HCT116 (cell line): ENCODE data around the gene CAT. TPM values are rescaled to one million over a fixed set of nuclear protein-coding genes. Genes with fewer than 3 reads are reported as not detected.

Experiments
- ATAC-seq: fragments of 200-7000 bp; cut with Tn5 transposase; 2 replicates; pipeline ENCODE4 v1.9.1; 2020; ENCODE audit warnings: mild to moderate bottlenecking, moderate library complexity
- BruUV-seq: library from RNA; stranded (reverse); fragments of 400-500 nt; replicated peaks from 2 replicates; lab custom pipeline; 2021; lab: Mats Ljungman, UMichigan
- CTCF ChIA-PET: fragments of 300-600 bp; sonication (Branson Sonifier 250); formaldehyde crosslinking; loops from one replicate; lab custom pipeline; 2021; ENCODE audit warnings: antibody characterized with exemption; lab: Charles Lee
- POLR2A ChIA-PET: fragments of 300-600, 350-600 bp; sonication (Branson Sonifier 250); formaldehyde crosslinking; loops from one replicate; lab custom pipeline; 2021; ENCODE audit warnings: antibody characterized with exemption; lab: Charles Lee
- RAD21 ChIA-PET, 2 experiments: fragments of 300-600 bp; sonication (Branson Sonifier 250); formaldehyde crosslinking; loops; one replicate each; lab custom pipeline; 2023; ENCODE audit warnings: low total read pairs in 2 of 2; ENCODE audit not compliant: uncharacterized antibody in 2 of 2, unreplicated experiment in 2 of 2, low non-redundant PET in 1 of 2; lab: Charles Lee
- DNase-seq: peaks from one replicate; pipeline ENCODE4 v3.0.0-alpha.2; 2010; ENCODE audit warnings: low read depth, low spot score
- H2AFZ ChIP-seq: fragments of 200-600 bp; shearing (Covaris generic), sonication (generic); 2 replicates; pipeline ENCODE4 v1.6.1; 2017; ENCODE audit warnings: low read depth, mixed run types, mixed read lengths, antibody characterized with exemption, low read length; ENCODE audit not compliant: poor library complexity, severe bottlenecking
- H3K27ac ChIP-seq: 2 replicates; pipeline ENCODE4 v1.5.1; 2012; ENCODE audit warnings: low read depth, low read length
- H3K27me3 ChIP-seq: fragments of 200-600 bp; sonication (generic); 2 replicates; pipeline ENCODE4 v1.6.1; 2016; ENCODE audit warnings: mixed run types, low read length, mixed read lengths; ENCODE audit not compliant: insufficient read depth
- H3K36me3 ChIP-seq, 2 experiments: fragments of 200-500 bp in 1 of 2; fragments of 200-600 bp in 1 of 2; sonication (Bioruptor generic) in 1 of 2; sonication (generic) in 1 of 2; 2 replicates each; pipeline versions ENCODE4 v1.5.1 to v1.6.1; 2014 to 2016; ENCODE audit warnings: low read length in 2 of 2, inconsistent platforms in 1 of 2, mixed read lengths in 1 of 2, mixed run types in 1 of 2; ENCODE audit not compliant: insufficient read depth in 2 of 2, control insufficient read depth in 1 of 2
- H3K4me1 ChIP-seq, 2 experiments: fragments of 200-600 bp in 1 of 2; sonication (generic) in 1 of 2; 2 replicates each; pipeline versions ENCODE4 v1.5.1 to v1.6.1; 2012 to 2017; ENCODE audit warnings: low read length in 2 of 2, inconsistent platforms in 1 of 2, mild to moderate bottlenecking in 1 of 2, mixed read lengths in 1 of 2, mixed run types in 1 of 2, moderate library complexity in 1 of 2; ENCODE audit not compliant: insufficient read depth in 2 of 2, control insufficient read depth in 1 of 2
- H3K4me2 ChIP-seq: fragments of 200-600 bp; sonication (generic); 2 replicates; pipeline ENCODE4 v1.6.1; 2017; ENCODE audit warnings: mixed run types, low read length, mixed read lengths
- H3K4me3 ChIP-seq, 2 experiments: fragments of 200-600 bp in 1 of 2; sonication (generic) in 1 of 2; replicated peaks in 1 of 2; 2 replicates each; pipeline ENCODE4 v1.5.1; 2011 to 2016; ENCODE audit warnings: low read length in 2 of 2, control low read depth in 1 of 2, low read depth in 1 of 2, mild to moderate bottlenecking in 1 of 2, mixed read lengths in 1 of 2, mixed run types in 1 of 2
- H3K79me2 ChIP-seq: fragments of 200-600 bp; sonication (generic); 2 replicates; pipeline ENCODE4 v1.6.1; 2017; ENCODE audit warnings: mild to moderate bottlenecking, mixed run types, low read length, moderate library complexity, mixed read lengths; ENCODE audit not compliant: insufficient read depth
- H3K9ac ChIP-seq: fragments of 200-600 bp; sonication (generic); 2 replicates; pipeline ENCODE4 v1.6.1; 2016; ENCODE audit warnings: low read length, mixed read lengths
- H3K9me2 ChIP-seq: fragments of 200-600 bp; sonication (generic), shearing (Covaris generic); 2 replicates; pipeline ENCODE4 v1.6.1; 2017; ENCODE audit warnings: mixed run types, mild to moderate bottlenecking, moderate library complexity; ENCODE audit not compliant: insufficient read depth
- H3K9me3 ChIP-seq, 2 experiments: fragments of 200-500 bp in 1 of 2; fragments of 200-600 bp in 1 of 2; sonication (Bioruptor generic) in 1 of 2; sonication (generic) in 1 of 2; 2 replicates each; pipeline ENCODE4 v1.6.1; 2014 to 2017; ENCODE audit warnings: low read length in 2 of 2, mixed read lengths in 2 of 2, inconsistent platforms in 1 of 2, low read depth in 1 of 2, mild to moderate bottlenecking in 1 of 2, mixed run types in 1 of 2, moderate library complexity in 1 of 2; ENCODE audit not compliant: control insufficient read depth in 1 of 2, insufficient read depth in 1 of 2
- H4K20me1 ChIP-seq: fragments of 200-600 bp; sonication (generic), shearing (Covaris generic); 2 replicates; pipeline ENCODE4 v1.6.1; 2017; ENCODE audit warnings: mixed run types, mild to moderate bottlenecking, moderate library complexity; ENCODE audit not compliant: insufficient read depth
- ELF1 ChIP-seq: IDR thresholded peaks from 2 replicates; pipeline ENCODE4 v1.6.1; 2012; ENCODE audit warnings: low read depth, borderline replicate concordance
- EZH2 ChIP-seq: fragments of 200-600 bp; sonication (generic); IDR thresholded peaks from 2 replicates; pipeline ENCODE4 v1.6.1; 2017; ENCODE audit warnings: antibody characterized with exemption, mixed run types
- MAX ChIP-seq: IDR thresholded peaks from 2 replicates; pipeline ENCODE4 v1.6.1; 2012
- POLR2A ChIP-seq: IDR thresholded peaks from 2 replicates; pipeline ENCODE4 v1.7.0; 2011; ENCODE audit warnings: borderline replicate concordance; ENCODE audit not compliant: insufficient read depth, insufficient read length; ENCODE audit errors: extremely low read depth
- RAD21 ChIP-seq: IDR thresholded peaks from 2 replicates; pipeline ENCODE4 v1.6.1; 2012; ENCODE audit warnings: low read depth, mild to moderate bottlenecking
- TCF7L2 ChIP-seq: IDR thresholded peaks from 2 replicates; pipeline ENCODE4 v1.7.0; 2011; ENCODE audit warnings: borderline replicate concordance, inconsistent platforms; ENCODE audit not compliant: insufficient read depth, insufficient read length; ENCODE audit errors: extremely low read depth
- intact Hi-C: fragments of 100-400 bp; cut with micrococcal nuclease; formaldehyde crosslinking; loops from 2 replicates; pipeline ENCODE4 v1.10.0; 2022
- total RNA-seq: library from RNA; stranded (reverse); gene quantifications from one replicate; pipeline ENCODE4 v1.2.1, GENCODE V29; 2021; ENCODE audit not compliant: unreplicated experiment

The CAT gene
- total RNA-seq, 1 experiment from 2014 or later: 50.9 TPM

GRCh38 chr11:34425867-34426266 lies 12.9 kb upstream of the CAT start:
- intact Hi-C loops: no loop called here
- Histone ChIP-seq H3K27me3 (no peaks in the 10 kb centered on the region), H3K9me2 (no peaks in the 10 kb centered on the region), H3K4me3 (no peak overlapping the region), H2AFZ (no peak overlapping the region), H3K36me3 (no peaks in the 10 kb centered on the region)
- POLR2A ChIA-PET: no interaction called here
- TF ChIP-seq POLR2A (no peak), ELF1 (no peak), RAD21 (no peak), MAX (no peak), TCF7L2 (no peak)
- TF ChIP-seq, all 23 proteins: peak for 0
- H4K20me1 ChIP-seq: no peaks in the 10 kb centered on the region
- no peaks in the 10 kb centered on the region for H3K9me3 ChIP-seq
- H3K9ac ChIP-seq: no peak overlapping the region
- no peaks in the 10 kb centered on the region for H3K79me2 ChIP-seq
- ChIA-PET CTCF (no interaction called here), RAD21 (no interaction called here)
- BruUV-seq: no TSS peak
- no peak overlapping the region for H3K4me2 ChIP-seq
- ATAC-seq: no peak
- DNase-seq: no peak
- no peak overlapping the region for H3K27ac ChIP-seq
- H3K4me1 ChIP-seq: peaks cover 0 to 4% of the 10 kb centered on the region in 2 experiments; a peak in 1 of 4 replicates

GRCh38 chr11:34426766-34427185 lies 12.0 kb upstream of the CAT start:
- H4K20me1 ChIP-seq: no peaks in the 10 kb centered on the region
- H3K79me2 ChIP-seq: no peaks in the 10 kb centered on the region
- no peak overlapping the region for H2AFZ ChIP-seq
- ChIA-PET RAD21 (no interaction called here), CTCF (no interaction called here)
- H3K27ac ChIP-seq: no peak overlapping the region
- H3K4me2 ChIP-seq: no peak overlapping the region
- no peak overlapping the region for H3K4me3 ChIP-seq
- H3K4me1 ChIP-seq: peaks cover 0 to 4% of the 10 kb centered on the region in 2 experiments; a peak in 1 of 4 replicates
- no peaks in the 10 kb centered on the region for H3K9me2 ChIP-seq
- H3K9ac ChIP-seq: no peak overlapping the region
- no peak for ATAC-seq
- BruUV-seq: no TSS peak
- H3K36me3 ChIP-seq: no peaks in the 10 kb centered on the region
- H3K27me3 ChIP-seq: no peaks in the 10 kb centered on the region
- DNase-seq: no peak
- TF ChIP-seq EZH2: no peak
- TF ChIP-seq, all 23 proteins: peak for 0
- intact Hi-C loops: no loop called here
- H3K9me3 ChIP-seq: no peaks in the 10 kb centered on the region
- POLR2A ChIA-PET: interaction anchor here (0.9 kb wide), 1 partner anchor 12 kb away, joined by 3 read pairs; the partner anchor contains the start of gene CAT
